AG08396 (cell line): Measurements from ENCODE around the gene SGSH.
"Not testable (repeated sequence)": the region's sequence is repeated elsewhere in the genome, so short reads cannot be mapped to it uniquely, and the experiment has no call there.

ENCODE experiments used
- DNase-seq: peaks from one replicate; pipeline ENCODE4 v3.0.0; 2012; ENCODE audit warnings: low spot score, mixed read lengths

SGSH gene

DNA sequence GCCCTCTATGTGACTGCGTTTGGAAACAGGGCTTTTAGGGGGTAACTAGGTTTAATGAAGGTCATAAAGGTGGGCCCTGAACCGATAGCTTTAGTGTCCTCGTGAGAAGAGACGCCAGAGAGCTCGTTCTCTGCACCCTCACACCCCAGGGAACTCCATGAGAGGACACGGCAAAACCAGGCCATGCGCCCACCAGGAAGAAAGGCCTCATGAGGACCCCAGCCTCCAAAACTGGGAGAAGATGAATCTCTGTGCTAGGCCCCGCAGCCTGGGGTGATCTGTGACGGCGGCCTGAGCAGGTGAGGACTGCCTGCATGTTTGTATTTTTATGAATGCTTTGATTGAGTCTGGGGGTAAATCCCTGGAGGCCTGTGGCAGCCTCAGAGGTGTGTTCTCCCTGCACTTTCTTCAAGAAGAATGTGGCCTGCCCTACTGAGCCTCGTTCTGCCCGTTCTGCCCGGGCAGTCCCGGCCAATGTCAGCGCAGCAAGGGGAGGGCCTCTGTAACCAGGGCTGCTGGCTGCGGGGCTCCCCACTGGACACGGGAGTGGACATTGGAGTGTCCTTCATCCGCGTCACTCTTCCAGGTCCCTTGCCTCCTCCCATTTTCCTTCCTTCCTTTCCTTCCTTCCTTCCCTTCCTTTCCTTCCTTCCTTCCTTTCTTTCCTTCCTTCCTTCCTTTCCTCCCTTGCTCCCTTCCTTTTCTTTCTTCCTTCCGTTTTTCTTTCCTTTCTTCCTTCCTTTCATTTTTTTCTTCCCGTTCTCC lies 33.7 kb upstream of the SGSH start:
- no peak for DNase-seq

DNA sequence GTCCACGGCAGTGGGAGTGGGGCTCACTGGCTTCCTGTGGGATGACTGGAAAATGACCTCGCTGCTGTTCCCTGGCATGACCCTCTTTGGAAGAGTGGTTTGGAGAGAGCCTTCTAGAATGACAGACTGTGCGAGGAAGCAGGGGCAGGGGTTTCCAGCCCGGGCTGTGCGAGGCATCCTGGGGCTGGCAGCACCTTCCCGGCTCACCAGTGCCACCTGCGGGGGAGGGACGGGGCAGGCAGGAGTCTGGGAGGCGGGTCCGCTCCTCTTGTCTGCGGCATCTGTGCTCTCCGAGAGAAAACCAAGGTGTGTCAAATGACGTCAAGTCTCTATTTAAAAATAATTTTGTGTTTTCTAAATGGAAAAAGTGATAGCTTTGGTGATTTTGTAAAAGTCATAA lies 32.7 kb upstream of the SGSH start:
- no peak for DNase-seq

DNA sequence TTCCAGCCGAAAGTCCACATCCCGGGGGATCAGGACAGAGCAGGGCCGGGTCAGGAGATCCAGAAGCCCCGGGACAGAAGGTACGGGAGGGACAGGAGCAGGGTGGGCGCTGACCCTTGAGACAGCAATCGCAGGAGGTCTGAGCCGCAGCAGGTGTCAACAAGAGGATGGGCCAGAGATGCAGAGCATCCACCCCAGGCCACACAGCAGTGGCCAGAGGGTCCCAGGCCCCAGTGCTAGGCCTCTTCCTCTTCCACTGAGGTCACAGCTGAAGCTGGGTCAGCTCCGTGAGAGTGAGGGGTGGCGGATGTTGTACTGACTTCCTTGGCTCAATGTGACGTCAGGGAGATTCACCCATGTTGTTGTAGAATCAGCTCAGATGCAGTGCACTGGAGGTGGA lies 31.8 kb upstream of the SGSH start:
- no peak for DNase-seq

DNA sequence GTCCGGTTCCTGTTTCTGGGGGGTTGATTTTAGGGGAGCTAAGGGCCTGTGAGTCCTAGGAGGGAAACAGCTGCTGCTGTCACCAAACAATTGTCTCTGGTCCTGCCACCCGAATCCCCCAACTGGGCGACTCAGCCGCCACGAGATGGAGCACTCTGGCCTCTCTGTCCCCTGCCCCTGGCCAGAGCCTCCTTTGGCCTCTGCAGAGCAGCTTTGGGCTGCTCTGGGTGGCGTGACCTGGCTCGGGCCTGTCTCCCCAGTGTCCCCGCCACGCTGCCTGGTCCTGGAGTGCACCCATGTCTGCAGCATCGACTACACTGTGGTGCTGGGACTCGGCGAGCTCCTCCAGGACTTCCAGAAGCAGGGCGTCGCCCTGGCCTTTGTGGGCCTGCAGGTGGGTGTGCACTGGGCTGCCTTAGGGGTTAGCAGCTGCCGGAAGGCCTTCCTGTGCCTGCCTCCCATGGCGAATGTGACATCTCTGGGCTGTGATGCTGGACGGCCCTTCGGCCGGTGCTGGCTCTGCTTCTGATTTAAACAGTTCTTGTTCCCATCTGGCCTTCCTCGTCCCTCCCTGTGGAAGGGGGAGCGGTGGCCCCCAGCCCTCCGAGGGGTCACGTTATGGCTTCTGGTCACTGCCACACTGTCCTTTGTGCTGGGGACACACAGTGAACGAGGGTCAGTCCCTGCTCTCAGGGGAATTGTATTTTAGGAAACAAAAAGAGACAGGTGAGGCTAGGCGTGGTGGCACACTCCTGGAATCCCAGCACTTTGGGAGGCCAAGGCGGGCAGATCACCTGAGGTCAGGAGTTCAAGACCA lies 29.0 kb upstream of the SGSH start:
- DNase-seq, result no peak

DNA sequence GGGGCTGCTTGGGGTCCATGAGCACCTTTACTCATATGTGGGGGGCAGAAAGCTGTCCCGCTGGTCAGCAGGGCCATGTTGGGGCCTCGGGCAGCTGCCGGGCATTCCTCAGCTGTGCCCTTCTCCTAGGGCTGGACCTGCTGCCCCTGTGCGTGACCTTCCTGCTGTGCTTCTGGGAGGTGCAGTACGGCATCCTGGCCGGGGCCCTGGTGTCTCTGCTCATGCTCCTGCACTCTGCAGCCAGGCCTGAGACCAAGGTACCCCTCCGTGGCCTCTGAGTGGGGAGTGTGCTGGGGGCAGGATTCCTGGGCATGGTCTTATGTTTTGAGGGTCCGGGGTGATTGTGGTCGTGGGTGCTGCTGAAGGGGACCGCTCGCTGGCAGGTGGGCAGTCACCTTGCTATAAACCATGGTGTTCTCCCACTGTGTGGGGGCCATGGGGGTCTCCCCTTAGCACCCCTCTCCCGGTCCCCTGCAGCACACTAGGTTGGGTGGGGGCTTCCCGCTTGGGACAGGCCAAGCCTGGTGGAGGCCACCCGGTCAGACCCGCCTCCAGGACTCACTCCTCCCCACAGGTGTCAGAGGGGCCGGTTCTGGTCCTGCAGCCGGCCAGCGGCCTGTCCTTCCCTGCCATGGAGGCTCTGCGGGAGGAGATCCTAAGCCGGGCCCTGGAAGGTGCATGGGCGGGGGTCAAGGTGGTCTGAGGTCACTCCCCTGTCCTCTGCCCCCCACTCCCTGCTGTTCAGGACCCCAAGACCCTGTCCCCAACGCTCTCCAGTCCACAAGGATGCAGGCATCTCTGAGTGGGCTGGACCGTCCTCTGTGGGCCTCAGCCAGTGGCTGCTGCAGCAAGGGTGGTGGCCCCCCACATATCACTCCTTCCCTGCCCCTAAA lies 28.1 kb upstream of the SGSH start:
- no peak for DNase-seq

DNA sequence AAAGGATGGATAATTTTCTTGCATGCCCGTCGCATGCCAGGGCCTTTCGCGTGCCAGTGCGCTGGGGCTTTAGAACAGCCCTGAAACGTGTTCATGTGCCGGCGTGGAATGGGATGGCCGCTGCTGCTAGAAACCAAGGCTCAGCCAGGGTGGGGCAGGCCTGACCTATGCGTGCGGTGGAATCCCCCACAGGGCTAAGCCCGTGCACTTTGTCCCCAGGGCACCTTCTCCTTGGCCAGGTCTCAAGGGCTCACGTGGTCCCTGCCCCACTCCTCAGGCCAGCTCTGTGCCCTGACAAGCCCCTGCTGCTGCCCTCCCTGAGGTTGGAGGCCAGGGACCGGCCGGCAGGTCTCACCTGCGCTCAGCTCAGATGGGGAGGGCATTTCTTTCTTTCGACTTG lies 27.4 kb upstream of the SGSH start:
- no peak for DNase-seq

DNA sequence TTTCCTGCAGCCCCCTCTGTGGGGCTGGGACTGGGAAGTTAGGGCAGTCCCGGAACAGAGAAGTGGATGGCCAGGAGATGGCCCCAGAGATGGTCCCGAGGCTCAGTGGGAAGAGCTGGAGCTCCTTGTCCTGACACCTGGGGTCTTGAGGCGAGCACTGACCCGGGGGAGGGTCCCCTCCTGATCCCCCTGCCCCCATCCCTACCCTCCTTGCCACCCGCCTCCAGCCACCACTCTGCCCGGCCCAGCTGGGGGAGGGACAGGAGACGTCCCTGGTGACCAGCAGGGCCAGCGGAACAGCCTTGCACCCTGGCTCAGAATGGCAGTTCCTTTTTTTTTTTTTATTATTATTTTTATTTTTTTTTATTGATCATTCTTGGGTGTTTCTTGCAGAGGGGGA lies 26.6 kb upstream of the SGSH start:
- DNase-seq, result no peak

DNA sequence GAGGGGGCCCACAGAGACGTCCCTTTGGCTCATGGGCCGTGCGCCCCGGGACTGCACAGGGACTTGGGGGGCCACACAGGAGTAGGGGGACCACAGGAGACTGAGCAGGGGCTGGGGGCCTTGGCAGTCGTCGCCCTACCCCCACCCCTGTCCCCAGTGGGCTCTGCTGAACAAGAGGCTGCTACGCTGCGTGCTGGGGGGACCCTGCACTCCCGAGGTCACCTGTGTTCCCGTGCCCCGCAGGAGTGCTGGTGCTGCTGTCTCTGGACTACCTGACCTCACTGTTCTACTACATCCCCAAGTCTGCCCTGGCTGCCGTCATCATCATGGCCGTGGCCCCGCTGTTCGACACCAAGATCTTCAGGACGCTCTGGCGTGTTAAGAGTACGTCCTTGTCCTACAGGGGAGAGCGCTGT lies 26.1 kb upstream of the SGSH start:
- no peak for DNase-seq

DNA sequence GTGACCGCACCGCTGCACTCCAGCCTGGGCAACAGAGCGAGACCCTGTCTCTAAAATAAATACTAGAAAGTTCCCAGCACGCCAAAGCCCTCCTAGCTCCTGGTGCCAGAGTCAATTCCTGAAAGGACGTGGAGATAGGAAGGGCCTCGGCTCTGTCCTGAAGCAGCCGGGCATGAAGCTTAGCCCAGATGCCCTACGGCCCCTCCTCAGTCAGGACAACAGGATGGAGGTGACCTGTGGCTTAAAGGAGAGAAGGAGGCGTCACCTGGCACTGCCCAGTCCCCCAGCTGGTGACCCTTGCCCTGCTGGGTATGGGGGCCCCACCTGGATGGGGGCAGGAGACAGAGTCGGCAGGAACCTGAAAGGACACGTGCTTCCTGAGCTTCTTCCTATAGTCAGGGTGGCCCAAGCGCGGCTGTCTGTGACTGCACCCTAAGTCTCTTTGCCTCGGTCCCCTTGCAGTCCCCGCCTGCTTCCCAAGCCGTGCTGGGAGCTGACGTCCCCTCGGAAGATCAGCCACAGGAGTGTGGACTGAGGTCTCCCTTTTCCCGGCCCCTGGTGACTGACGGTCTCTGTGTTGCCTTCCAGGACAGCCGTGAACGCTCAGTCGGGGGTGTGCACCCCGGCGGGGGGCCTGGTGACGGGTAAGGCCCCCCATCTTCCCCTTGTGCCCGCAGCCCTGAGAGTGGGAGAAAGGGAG lies 25.6 kb upstream of the SGSH start:
- DNase-seq, result no peak

DNA sequence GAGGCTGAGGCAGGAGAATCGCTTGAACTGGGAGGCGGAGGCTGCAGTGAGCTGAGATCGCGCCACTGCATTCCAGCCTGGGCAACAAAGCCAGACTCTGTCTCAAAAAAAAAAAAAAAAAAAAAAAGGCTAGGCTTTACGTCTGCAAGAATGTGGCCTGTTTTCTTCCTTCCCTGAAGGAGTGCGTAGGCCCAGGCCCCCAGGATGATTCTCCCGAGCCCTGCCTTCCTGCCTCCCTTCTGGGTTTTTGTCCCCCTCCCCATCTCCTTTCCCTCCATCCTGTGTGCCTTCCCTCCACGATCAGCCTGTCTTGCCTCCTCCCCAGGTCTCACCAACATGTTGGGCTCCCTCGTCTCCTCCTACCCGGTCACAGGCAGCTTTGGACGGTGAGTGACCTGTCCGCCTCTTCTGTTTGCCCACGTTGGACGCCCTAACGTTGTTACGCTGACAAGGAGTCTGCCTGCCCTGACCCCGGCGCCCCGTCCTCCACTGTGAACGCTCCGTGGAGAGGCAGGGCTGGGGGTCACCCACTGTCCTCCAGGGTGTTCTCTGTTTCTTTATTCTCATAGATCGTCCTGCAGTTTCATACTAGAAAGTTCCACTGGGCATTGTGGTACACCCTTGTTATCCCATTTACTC lies 24.9 kb upstream of the SGSH start:
- no peak for DNase-seq

DNA sequence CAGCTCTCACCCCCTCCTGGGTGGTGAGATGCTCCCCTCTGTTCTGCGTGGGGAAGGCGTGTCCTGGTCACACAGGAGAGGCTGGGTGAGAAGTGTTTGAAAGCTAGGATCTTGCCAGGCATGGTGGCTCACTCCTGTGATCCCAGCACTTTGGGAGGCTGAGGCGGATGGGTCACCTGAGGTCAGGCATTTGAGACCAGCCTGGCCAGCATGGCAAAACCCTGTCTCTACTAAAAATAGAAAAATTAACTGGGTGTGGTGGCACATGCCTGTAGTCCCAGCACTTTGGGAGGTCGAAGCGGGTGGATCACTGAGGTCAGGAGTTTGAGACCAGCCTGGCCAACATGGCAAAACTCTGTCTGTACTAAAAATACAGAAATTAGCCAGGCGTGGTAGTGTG lies 24.3 kb upstream of the SGSH start:
- not testable (repeated sequence) for DNase-seq

DNA sequence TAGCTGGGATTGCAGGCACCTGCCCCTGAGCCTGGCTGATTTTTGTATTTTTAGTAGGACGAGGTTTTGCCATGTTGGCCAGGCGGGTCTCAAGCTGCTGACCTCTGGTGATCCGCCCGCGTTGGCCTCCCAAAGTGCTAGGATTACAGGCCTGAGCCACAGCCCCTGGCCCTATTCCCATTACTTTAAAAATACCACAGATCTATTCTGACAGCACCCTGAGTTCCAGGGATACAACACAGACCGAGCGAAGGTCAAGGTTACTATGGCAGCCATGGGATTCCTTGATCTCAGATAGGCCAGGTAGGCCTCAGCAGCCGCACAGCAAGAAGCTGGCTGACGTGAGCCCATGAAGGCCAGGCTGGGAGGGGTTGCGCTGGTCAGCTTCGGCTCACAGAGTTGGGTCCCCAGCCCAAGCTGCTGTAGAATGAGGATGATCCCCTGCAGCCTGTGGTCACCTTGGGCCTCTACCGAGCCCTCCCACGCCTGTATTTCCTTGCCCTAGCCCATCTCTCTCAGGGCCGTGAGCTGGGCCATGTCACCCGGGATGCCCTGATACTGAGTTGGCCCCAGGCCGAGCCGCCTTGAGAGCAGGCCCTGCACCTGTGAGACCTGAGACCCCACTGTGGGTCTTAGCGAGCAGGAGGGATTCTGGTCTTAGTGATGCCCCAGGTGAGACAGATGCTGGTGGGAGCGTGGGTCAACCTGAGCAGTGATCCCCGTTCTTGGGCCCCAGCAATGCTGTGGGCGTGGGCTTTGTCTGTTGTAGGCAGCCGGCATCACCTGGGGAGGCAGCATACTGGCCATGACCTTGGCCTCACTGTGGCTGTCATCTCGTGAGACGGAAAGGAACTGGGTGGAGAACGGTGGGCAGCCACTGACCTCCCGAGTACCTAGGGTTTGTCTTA lies 23.6 kb upstream of the SGSH start:
- DNase-seq, result no peak

DNA sequence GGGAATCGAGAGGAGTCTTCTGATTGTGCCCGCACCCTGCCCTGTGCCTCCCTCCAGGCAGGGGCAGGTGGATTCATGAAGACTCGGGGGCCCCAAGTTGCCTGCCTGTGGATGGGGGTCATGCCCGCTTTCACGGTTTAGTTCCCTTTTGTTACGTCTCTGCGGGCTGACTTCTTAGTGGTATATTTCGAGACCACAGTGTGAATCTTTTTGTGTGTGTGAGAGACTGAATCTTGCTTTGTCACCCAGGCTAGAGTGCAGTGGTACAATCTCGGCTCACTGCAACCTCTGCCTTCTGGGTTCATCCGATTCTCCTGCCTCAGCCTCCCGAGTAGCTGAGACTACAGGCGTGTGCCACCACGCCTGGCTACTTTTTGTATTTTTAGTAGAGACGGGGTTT lies 22.4 kb upstream of the SGSH start:
- DNase-seq, result no peak

DNA sequence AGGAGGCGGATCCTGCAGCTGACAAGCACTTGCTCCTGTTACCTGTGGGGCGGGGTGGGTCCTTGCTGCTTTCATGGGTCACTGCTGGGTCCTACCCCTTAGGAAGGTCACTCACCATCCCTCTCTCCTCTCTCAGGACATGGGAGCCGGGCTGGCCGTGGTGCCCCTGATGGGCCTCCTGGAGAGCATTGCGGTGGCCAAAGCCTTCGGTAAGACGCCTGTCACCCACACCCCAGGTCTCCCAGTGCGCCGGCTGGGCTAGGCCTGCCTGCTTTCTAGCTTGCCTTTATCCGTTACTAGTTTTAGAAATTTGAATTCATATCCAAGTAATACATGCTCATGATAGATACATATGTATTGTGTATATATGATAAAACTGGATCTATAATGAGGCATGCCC lies 17.3 kb upstream of the SGSH start:
- no peak for DNase-seq

DNA sequence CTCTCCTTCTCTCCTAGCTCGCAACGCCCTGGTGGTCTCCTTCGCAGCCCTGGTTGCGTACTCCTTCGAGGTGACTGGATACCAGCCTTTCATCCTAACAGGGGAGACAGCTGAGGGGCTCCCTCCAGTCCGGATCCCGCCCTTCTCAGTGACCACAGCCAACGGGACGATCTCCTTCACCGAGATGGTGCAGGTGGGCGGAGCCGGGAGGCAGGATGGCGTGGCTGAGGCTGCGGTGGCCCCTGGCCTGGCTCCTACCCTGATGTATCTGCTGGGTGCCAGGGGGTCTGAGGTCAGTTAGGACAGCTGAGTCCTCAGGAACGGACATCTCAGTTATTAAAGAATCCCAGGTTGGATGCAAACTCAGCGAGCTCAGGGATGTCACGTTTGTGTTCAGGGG lies 16.8 kb upstream of the SGSH start:
- DNase-seq, result no peak

DNA sequence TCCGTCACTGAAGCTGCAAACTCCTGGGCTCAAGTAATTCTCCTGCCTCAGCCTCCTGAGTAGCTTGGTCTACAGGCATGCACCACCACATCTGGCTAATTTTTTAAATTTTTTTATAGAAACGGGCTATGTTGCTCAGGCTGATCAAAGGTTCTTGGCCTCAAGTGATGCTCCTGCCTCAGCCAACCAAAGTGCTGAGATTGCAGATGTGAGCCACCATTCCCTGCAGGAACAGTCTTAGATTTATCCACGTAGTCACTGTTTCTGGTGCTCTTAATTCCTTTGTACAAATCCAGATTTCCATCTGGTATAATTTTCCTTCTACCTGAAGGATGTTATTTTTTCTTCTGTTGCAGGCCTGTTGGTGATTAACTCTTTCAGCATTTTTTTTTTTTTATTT lies 13.1 kb upstream of the SGSH start:
- no peak for DNase-seq

DNA sequence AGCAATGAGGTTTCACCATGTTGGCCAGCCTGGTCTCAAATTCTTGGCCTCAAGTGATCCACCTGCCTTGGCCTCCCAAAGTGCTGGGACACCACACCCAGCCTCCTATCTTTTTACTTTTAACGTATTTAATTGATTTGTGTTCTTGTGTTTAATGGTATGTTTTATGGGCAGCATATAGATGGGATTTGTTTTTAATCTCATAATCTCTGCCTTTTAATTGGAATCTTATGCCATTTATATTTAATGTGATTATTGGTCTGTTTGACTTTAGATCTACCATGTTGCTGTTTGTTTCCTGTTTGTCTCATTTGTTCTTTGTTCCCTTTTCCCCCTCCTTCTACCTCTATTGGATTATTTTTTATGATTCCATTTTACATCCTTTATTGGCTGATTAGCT lies 12.3 kb upstream of the SGSH start:
- DNase-seq, result no peak

DNA sequence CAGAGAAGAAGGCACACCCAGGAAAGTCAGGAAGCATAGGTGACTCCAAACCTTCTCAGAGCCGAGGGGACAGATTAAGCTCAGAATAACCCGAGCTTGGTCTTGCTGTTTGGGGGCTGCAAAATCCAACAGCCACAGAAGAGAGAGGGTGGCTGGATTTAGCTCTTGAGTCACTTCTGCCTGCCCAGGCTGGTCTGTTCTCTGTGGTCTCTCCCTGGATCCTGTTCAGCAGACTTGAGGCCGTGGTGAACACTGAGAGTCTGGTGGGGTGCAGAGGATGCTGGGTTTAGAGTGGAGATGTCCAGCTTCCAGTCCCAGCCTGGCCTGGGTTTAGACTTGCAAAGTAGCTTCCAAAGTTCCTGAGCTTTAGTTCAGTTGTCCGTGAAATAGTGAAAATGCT lies 8.9 kb upstream of the SGSH start:
- DNase-seq, result no peak

DNA sequence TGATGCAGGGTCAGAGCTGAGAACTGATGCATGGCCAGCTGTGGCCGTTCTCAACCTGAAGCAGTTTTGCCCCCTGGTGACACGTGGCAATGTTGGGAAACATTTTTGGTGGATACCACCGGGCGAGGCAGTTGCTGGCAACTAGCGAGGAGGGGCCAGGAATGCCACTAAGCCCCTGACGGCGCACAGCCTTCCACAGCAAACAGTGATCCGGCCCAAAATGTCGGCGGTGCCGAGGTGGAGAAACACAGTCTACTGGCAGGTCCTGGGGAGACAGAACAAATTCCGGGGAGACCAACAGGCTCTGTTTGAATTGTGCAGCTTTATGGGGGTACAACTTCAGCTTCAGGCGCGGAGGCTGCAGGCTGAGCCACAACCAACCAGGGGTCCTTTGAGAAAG lies 8.3 kb upstream of the SGSH start:
- DNase-seq, result no peak

DNA sequence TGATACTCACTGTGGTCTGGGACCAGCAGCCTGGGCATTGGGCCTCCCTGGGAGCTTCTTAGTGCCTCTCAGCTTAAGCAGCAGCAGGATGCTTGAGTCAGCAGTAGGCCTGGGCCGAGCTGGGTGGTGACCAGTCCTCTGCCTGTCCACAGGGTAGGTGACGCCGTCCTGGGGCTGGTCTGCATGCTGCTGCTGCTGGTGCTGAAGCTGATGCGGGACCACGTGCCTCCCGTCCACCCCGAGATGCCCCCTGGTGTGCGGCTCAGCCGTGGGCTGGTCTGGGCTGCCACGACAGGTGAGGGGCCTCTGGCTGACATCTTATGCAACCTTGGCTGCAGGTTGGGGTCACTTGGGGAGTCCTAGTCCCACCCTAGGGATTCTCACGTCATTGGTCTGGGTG lies 7.5 kb upstream of the SGSH start:
- DNase-seq, result no peak

DNA sequence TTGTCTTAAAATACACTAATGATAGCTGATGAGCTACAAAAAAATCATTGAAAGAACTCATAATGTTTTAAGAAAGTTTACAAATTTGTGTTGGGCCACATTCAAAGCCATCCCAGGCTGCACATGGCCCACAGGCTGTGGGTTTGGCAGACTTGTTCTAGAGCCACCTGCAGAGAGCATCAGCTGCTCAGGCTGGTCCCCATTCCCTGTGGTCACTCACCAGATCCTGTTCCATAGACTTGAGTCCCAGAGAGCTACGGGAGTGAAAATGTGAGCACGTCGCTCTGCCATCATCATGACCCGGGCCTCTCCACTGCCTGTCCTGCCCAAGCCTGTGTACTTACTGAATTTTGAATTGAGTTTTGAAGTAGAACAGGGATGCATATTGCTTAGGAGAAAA lies 7.0 kb upstream of the SGSH start:
- no peak for DNase-seq
